ENCODE measurements around the gene TIGD6.

Gene TIGD6

GRCh38 chr5:149962601-149963300 lies 37.7 kb downstream of the TIGD6 start:
- no peaks in the 10 kb centered on the region for H3K36me3 ChIP-seq
- no peak for TF ChIP-seq Cebpa-rat (IDR thresholded peaks at IDR 0.05)
- no peak overlapping the region for H3K4me3 ChIP-seq
- H3K9ac ChIP-seq = no peak overlapping the region
- no peak overlapping the region for H3K4me2 ChIP-seq
- peaks cover 22% of the 10 kb centered on the region for H3K4me1 ChIP-seq
- H3K27ac ChIP-seq = no peak overlapping the region
- H3K9me3 ChIP-seq = no peaks in the 10 kb centered on the region
- no peaks in the 10 kb centered on the region for H3K27me3 ChIP-seq
- 0 out of 2 replicates have a peak, but pooled peaks cover 6% of the 10 kb centered on the region for H4K20me1 ChIP-seq

GRCh38 chr5:149961957-149962409 lies 38.5 kb downstream of the TIGD6 start:
- Histone ChIP-seq H3K27me3 (no peaks in the 10 kb centered on the region), H3K9ac (no peak overlapping the region), H3K27ac (no peak overlapping the region), H3K4me3 (no peak overlapping the region), H3K4me2 (peak overlapping the region; percentile 98), H3K9me3 (no peaks in the 10 kb centered on the region), H4K20me1 (0 out of 2 replicates have a peak, but pooled peaks cover 6% of the 10 kb centered on the region), H3K4me1 (peaks cover 27% of the 10 kb centered on the region), H3K36me3 (no peaks in the 10 kb centered on the region)
- TF ChIP-seq Cebpa-rat (IDR thresholded peaks at IDR 0.05) = no peak

- no peak for TF ChIP-seq Cebpa-rat (IDR thresholded peaks at IDR 0.05)
- peak overlapping the region; percentile 73; the same call in 1 of the 2 replicates for H3K27ac ChIP-seq
- peak overlapping the region; percentile 98 for H3K4me2 ChIP-seq
These were observed 39.2 kb downstream of the TIGD6 start for GRCh38 chr5:149961186-149961685.

GRCh38 chr5:149960272-149961185 lies 39.9 kb downstream of the TIGD6 start, which contains the start of gene SLC26A2:
TSS of gene SLC26A2 (plus strand) at chr5:149960758. CDS start at chr5:149977653, 16,895 bp downstream.
- peak within 1 kb of the TSS; percentile 93 for H3K4me3 ChIP-seq
- no peaks in the 10 kb centered on the region for H3K9me3 ChIP-seq
- no peaks in the 10 kb centered on the region for H3K36me3 ChIP-seq
- 0 out of 2 replicates have a peak, but pooled peaks cover 6% of the 10 kb centered on the region for H4K20me1 ChIP-seq
- no peaks in the 10 kb centered on the region for H3K27me3 ChIP-seq
- TF ChIP-seq Cebpa-rat (IDR thresholded peaks at IDR 0.05) = no peak
- H3K27ac ChIP-seq = peak within 1 kb of the TSS; percentile 82
- H3K9ac ChIP-seq = peak within 1 kb of the TSS; percentile 84
- H3K4me2 ChIP-seq = peak within 1 kb of the TSS; percentile 98
- peaks cover 34% of the 10 kb centered on the region for H3K4me1 ChIP-seq

More at GRCh38 chr5:149961186-149961685, 39.2 kb downstream of the TIGD6 start:
- peak overlapping the region; percentile 93 for H3K4me3 ChIP-seq
- peak overlapping the region; percentile 84 for H3K9ac ChIP-seq
- H3K36me3 ChIP-seq = no peaks in the 10 kb centered on the region
- H4K20me1 ChIP-seq = 0 out of 2 replicates have a peak, but pooled peaks cover 6% of the 10 kb centered on the region
- H3K27me3 ChIP-seq = no peaks in the 10 kb centered on the region
- H3K4me1 ChIP-seq = peaks cover 34% of the 10 kb centered on the region
- H3K9me3 ChIP-seq = no peaks in the 10 kb centered on the region

- Histone ChIP-seq H4K20me1 (0 out of 2 replicates have a peak, but pooled peaks cover 6% of the 10 kb centered on the region), H3K4me2 (peak overlapping the region; percentile 98), H3K4me3 (peak overlapping the region; percentile 93), H3K9ac (peak overlapping the region; percentile 84), H3K27me3 (no peaks in the 10 kb centered on the region), H3K9me3 (no peaks in the 10 kb centered on the region), H3K27ac (peak overlapping the region; percentile 82), H3K36me3 (no peaks in the 10 kb centered on the region), H3K4me1 (peaks cover 37% of the 10 kb centered on the region)
- TF ChIP-seq Cebpa-rat (IDR thresholded peaks at IDR 0.05) = no peak
These were observed 40.8 kb downstream of the TIGD6 start for GRCh38 chr5:149959406-149960236.

GRCh38 chr5:149957855-149958254 lies 42.6 kb downstream of the TIGD6 start:
- Histone ChIP-seq H3K9ac (no peak overlapping the region), H3K27me3 (no peaks in the 10 kb centered on the region), H3K36me3 (no peaks in the 10 kb centered on the region), H3K4me3 (no peak overlapping the region), H3K4me2 (no peak overlapping the region), H4K20me1 (no peaks in the 10 kb centered on the region), H3K9me3 (no peaks in the 10 kb centered on the region), H3K4me1 (peaks cover 39% of the 10 kb centered on the region), H3K27ac (no peak overlapping the region)
- no peak for TF ChIP-seq Cebpa-rat (IDR thresholded peaks at IDR 0.05)

- H3K4me1 ChIP-seq = peaks cover 35% of the 10 kb centered on the region
- no peak overlapping the region for H3K4me3 ChIP-seq
- H3K9ac ChIP-seq = no peak overlapping the region
- no peak for TF ChIP-seq Cebpa-rat (IDR thresholded peaks at IDR 0.05)
- no peaks in the 10 kb centered on the region for H3K27me3 ChIP-seq
- H3K4me2 ChIP-seq = peak overlapping the region; percentile 37
- H3K27ac ChIP-seq = no peak overlapping the region
- no peaks in the 10 kb centered on the region for H4K20me1 ChIP-seq
- no peaks in the 10 kb centered on the region for H3K9me3 ChIP-seq
- H3K36me3 ChIP-seq = no peaks in the 10 kb centered on the region
These were observed 43.8 kb downstream of the TIGD6 start for GRCh38 chr5:149956685-149957084.

- Histone ChIP-seq H3K9me3 (no peaks in the 10 kb centered on the region), H3K4me1 (peaks cover 24% of the 10 kb centered on the region), H3K36me3 (no peaks in the 10 kb centered on the region), H3K4me2 (peak overlapping the region; percentile 21; the same call in 1 of the 2 replicates), H3K9ac (no peak overlapping the region), H3K27me3 (no peaks in the 10 kb centered on the region), H3K27ac (no peak overlapping the region), H3K4me3 (no peak overlapping the region), H4K20me1 (no peaks in the 10 kb centered on the region)
- no peak for TF ChIP-seq Cebpa-rat (IDR thresholded peaks at IDR 0.05)
These were observed 45.7 kb downstream of the TIGD6 start for GRCh38 chr5:149954798-149955197.

All from BLaER1 (cell line).